CD4-positive, CD25-positive, alpha-beta regulatory T cell (primary cell): ENCODE data around the gene UBA1. TPM values are rescaled to one million over a fixed set of nuclear protein-coding genes. Genes with fewer than 3 reads are reported as not detected.

Source experiments
- ATAC-seq, 2 donors: fragments of 150-1000 bp; cut with Tn5 transposase; one replicate each; pipeline ENCODE4 v1.10.0; 2021; ENCODE audit warnings: low read depth in 2 of 2, moderate number of reproducible peaks in 2 of 2, moderate library complexity in 1 of 2
- DNase-seq, 3 donors: peaks; one replicate each; pipeline versions ENCODE4 v3.0.0 to v3.0.0-alpha.2; 2012 to 2022; ENCODE audit warnings: mixed read lengths in 1 of 3
- H3K27ac ChIP-seq: one replicate; pipeline ENCODE4 v1.7.0; 2013; ENCODE audit warnings: mild to moderate bottlenecking, low read length; ENCODE audit not compliant: insufficient read depth, poor library complexity, severe bottlenecking
- H3K27me3 ChIP-seq: one replicate; pipeline ENCODE4 v1.7.0; 2013; ENCODE audit warnings: low read length; ENCODE audit not compliant: control insufficient read depth, insufficient read depth
- H3K36me3 ChIP-seq: one replicate; pipeline ENCODE4 v1.7.0; 2013; ENCODE audit warnings: mild to moderate bottlenecking, low read length, moderate library complexity; ENCODE audit not compliant: control insufficient read depth, insufficient read depth
- H3K4me1 ChIP-seq: 2 replicates; pipeline ENCODE4 v1.7.0; 2013; ENCODE audit warnings: mild to moderate bottlenecking, low read length; ENCODE audit not compliant: insufficient read depth, control insufficient read depth, poor library complexity, severe bottlenecking
- H3K4me3 ChIP-seq: one replicate; pipeline ENCODE4 v1.7.0; 2013; ENCODE audit warnings: low read depth, mild to moderate bottlenecking, low read length, moderate library complexity
- H3K9me3 ChIP-seq, 2 experiments: 1 replicate in 1 of 2; 2 replicates in 1 of 2; pipeline ENCODE4 v1.7.0; 2013; ENCODE audit warnings: low read length in 2 of 2, mild to moderate bottlenecking in 1 of 2, moderate library complexity in 1 of 2; ENCODE audit not compliant: control insufficient read depth in 2 of 2
- H3K27ac Mint-ChIP-seq, 3 donors: one replicate each; pipeline ENCODE4 v1.8.0; 2020 to 2022; ENCODE audit warnings: mild to moderate bottlenecking in 3 of 3, mixed read lengths in 3 of 3, moderate library complexity in 2 of 3
- H3K27me3 Mint-ChIP-seq: one replicate; pipeline ENCODE4 v1.8.0; 2022; ENCODE audit warnings: mild to moderate bottlenecking, mixed read lengths
- H3K36me3 Mint-ChIP-seq: one replicate; pipeline ENCODE4 v1.8.0; 2020; ENCODE audit warnings: mixed read lengths
- H3K4me1 Mint-ChIP-seq, 4 donors: one replicate each; pipeline ENCODE4 v1.8.0; 2020 to 2022; ENCODE audit warnings: mixed read lengths in 4 of 4, mild to moderate bottlenecking in 1 of 4
- H3K4me3 Mint-ChIP-seq, 4 donors: one replicate each; pipeline ENCODE4 v1.8.0; 2020 to 2022; ENCODE audit warnings: mild to moderate bottlenecking in 4 of 4, mixed read lengths in 4 of 4, moderate library complexity in 3 of 4
- H3K9me3 Mint-ChIP-seq, 7 donors: one replicate each; pipeline ENCODE4 v1.8.0; 2020 to 2022; ENCODE audit warnings: mixed read lengths in 7 of 7, mild to moderate bottlenecking in 3 of 7, moderate library complexity in 2 of 7
- polyA plus RNA-seq, 4 donors: library from polyadenylated mRNA; unstranded; fragments of 300-500 nt; fragmentation: Illumina TruSeq; gene quantifications; one replicate each; pipeline ENCODE4 v1.2.3, GENCODE V29; 2021
- total RNA-seq: library from RNA; stranded (reverse); gene quantifications from one replicate; pipeline ENCODE4 v1.2.3, GENCODE V29; 2022

UBA1 gene
- total and polyA plus RNA-seq, 5 donors from 2014 or later, result 163 to 210 (median 173) TPM

GRCh38 chrX:47230136-47230868 is 36.7 kb downstream of the UBA1 start:
- Histone ChIP-seq H3K4me3 (no peak overlapping the region), H3K27me3 (no peaks in the 10 kb centered on the region), H3K9me3 (no peaks in the 10 kb centered on the region), H3K4me1 (peaks cover 19% of the 10 kb centered on the region), H3K27ac (no peak overlapping the region), H3K36me3 (peaks cover 19% of the 10 kb centered on the region)
- H3K27ac Mint-ChIP-seq, result peak overlapping the region in 2 of 3 donors; percentile 9 to 51
- DNase-seq, result no peak
- H3K9me3 Mint-ChIP-seq, result peaks cover 0 to 1% (median 0%) of the 10 kb centered on the region in 7 donors
- peaks cover 0 to 28% (median 6%) of the 10 kb centered on the region in 4 donors for H3K4me1 Mint-ChIP-seq
- peak overlapping the region in 2 of 4 donors; percentile 29 to 61 for H3K4me3 Mint-ChIP-seq
- no peak for ATAC-seq
- no peaks in the 10 kb centered on the region for H3K27me3 Mint-ChIP-seq
- H3K36me3 Mint-ChIP-seq, result peaks cover 39% of the 10 kb centered on the region

DNA sequence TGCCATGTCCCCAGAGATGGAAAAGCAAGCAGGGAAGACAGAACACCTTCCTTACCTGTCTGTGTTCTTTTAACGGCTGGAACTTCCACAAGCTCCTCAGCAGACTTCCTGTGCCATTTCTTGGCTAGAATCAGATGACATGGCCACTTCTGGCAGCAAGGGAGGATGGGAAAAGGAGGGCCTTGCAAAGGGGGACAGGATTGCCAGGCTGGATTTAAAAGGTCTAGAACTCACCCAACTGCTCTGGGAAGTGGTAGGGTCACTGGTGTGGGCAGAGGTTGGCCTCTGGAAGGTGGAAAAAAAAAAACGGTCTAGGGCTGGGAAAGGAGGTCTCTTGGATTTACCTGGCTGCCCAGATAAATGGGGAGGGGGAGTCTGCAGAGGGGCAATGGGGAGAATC is 37.5 kb downstream of the UBA1 start:
- peak overlapping the region; percentile 64 to 100 (median 99) for H3K27ac Mint-ChIP-seq
- Histone ChIP-seq H3K27me3 (no peaks in the 10 kb centered on the region), H3K4me1 (peaks cover 19% of the 10 kb centered on the region), H3K9me3 (no peaks in the 10 kb centered on the region), H3K4me3 (no peak overlapping the region), H3K36me3 (peaks cover 10% of the 10 kb centered on the region), H3K27ac (no peak overlapping the region)
- no peaks in the 10 kb centered on the region for H3K27me3 Mint-ChIP-seq
- DNase-seq (no peak), ATAC-seq (no peak)
- H3K9me3 Mint-ChIP-seq, result peaks cover 0 to 1% (median 0%) of the 10 kb centered on the region in 7 donors
- peaks cover 33% of the 10 kb centered on the region for H3K36me3 Mint-ChIP-seq
- peak overlapping the region in 3 of 4 donors; percentile 22 to 90 (median 24) for H3K4me3 Mint-ChIP-seq
- H3K4me1 Mint-ChIP-seq, result peaks cover 0 to 37% (median 13%) of the 10 kb centered on the region in 4 donors

- peaks cover 0 to 1% (median 0%) of the 10 kb centered on the region in 7 donors for H3K9me3 Mint-ChIP-seq
- no peak for ATAC-seq
- H3K27ac ChIP-seq, result peak overlapping the region; percentile 98
- no peaks in the 10 kb centered on the region for H3K9me3 ChIP-seq
- peak overlapping the region; percentile 90 to 99 (median 96) for H3K4me3 Mint-ChIP-seq
- DNase-seq, result no peak
- no peaks in the 10 kb centered on the region for H3K27me3 Mint-ChIP-seq
- peaks cover 4% of the 10 kb centered on the region for H3K36me3 ChIP-seq
- peaks cover 19% of the 10 kb centered on the region for H3K4me1 ChIP-seq
- H3K4me3 ChIP-seq, result peak overlapping the region; percentile 52
- H3K27me3 ChIP-seq, result no peaks in the 10 kb centered on the region
- H3K36me3 Mint-ChIP-seq, result peaks cover 25% of the 10 kb centered on the region
- H3K4me1 Mint-ChIP-seq, result peaks cover 0 to 46% (median 18%) of the 10 kb centered on the region in 4 donors
- peak overlapping the region; percentile 99 to 100 (median 100) for H3K27ac Mint-ChIP-seq
Measured at GRCh38 chrX:47232197-47232802, 38.7 kb downstream of the UBA1 start.

GRCh38 chrX:47232803-47233332 is 39.2 kb downstream of the UBA1 start, which contains the start of gene USP11:
USP11 (plus strand) TSS chrX:47233009; CDS start chrX:47233044, 35 bp downstream.
- peak within 1 kb of the TSS; percentile 90 to 99 (median 96) for H3K4me3 Mint-ChIP-seq
- peak; percentile 23 to 29 for ATAC-seq

GRCh38 chrX:47233333-47234113 is 39.9 kb downstream of the UBA1 start:
- peak overlapping the region; percentile 98 for H3K27ac ChIP-seq
- Mint-ChIP-seq H3K27ac (peak overlapping the region; percentile 99 to 100 (median 100)), H3K4me1 (peaks cover 0 to 47% (median 18%) of the 10 kb centered on the region in 4 donors), H3K36me3 (peaks cover 15% of the 10 kb centered on the region), H3K9me3 (peaks cover 0 to 1% (median 0%) of the 10 kb centered on the region in 7 donors), H3K27me3 (no peaks in the 10 kb centered on the region), H3K4me3 (peak overlapping the region; percentile 90 to 99 (median 96))
- H3K4me3 ChIP-seq, result peak overlapping the region; percentile 93
- no peaks in the 10 kb centered on the region for H3K27me3 ChIP-seq
- ATAC-seq, result peak; percentile 89 to 93
- DNase-seq, result peak; percentile 92 to 96 (median 94)
- H3K9me3 ChIP-seq, result no peaks in the 10 kb centered on the region
- peaks cover 4% of the 10 kb centered on the region for H3K36me3 ChIP-seq
- H3K4me1 ChIP-seq, result peaks cover 19% of the 10 kb centered on the region

More at GRCh38 chrX:47232803-47233332, 39.2 kb downstream of the UBA1 start, which contains the start of gene USP11:
- H3K9me3 ChIP-seq, result no peaks in the 10 kb centered on the region
- H3K27ac ChIP-seq, result peak within 1 kb of the TSS; percentile 98
- Mint-ChIP-seq H3K36me3 (peaks cover 22% of the 10 kb centered on the region), H3K27ac (peak within 1 kb of the TSS; percentile 99 to 100 (median 100)), H3K27me3 (no peaks in the 10 kb centered on the region), H3K9me3 (peaks cover 0 to 1% (median 0%) of the 10 kb centered on the region in 7 donors), H3K4me1 (peaks cover 0 to 47% (median 18%) of the 10 kb centered on the region in 4 donors)
- peaks cover 19% of the 10 kb centered on the region for H3K4me1 ChIP-seq
- no peaks in the 10 kb centered on the region for H3K27me3 ChIP-seq
- peaks cover 4% of the 10 kb centered on the region for H3K36me3 ChIP-seq
- peak within 1 kb of the TSS; percentile 93 for H3K4me3 ChIP-seq
- peak; percentile 40 to 66 (median 61) for DNase-seq

- Mint-ChIP-seq H3K36me3 (peaks cover 15% of the 10 kb centered on the region), H3K27me3 (no peaks in the 10 kb centered on the region), H3K4me3 (peak overlapping the region; percentile 61 to 98 (median 68)), H3K4me1 (peaks cover 0 to 47% (median 18%) of the 10 kb centered on the region in 4 donors), H3K9me3 (peaks cover 0 to 1% (median 0%) of the 10 kb centered on the region in 7 donors), H3K27ac (peak overlapping the region in 2 of 3 donors; percentile 76 to 99)
- Histone ChIP-seq H3K4me3 (peak overlapping the region; percentile 93), H3K27ac (peak overlapping the region; percentile 98), H3K36me3 (peaks cover 2% of the 10 kb centered on the region), H3K4me1 (peaks cover 19% of the 10 kb centered on the region), H3K27me3 (no peaks in the 10 kb centered on the region), H3K9me3 (no peaks in the 10 kb centered on the region)
- DNase-seq (no peak), ATAC-seq (no peak)
Measured at GRCh38 chrX:47234583-47234982, 41.0 kb downstream of the UBA1 start.

GRCh38 chrX:47235691-47236103 is 42.1 kb downstream of the UBA1 start:
- ATAC-seq (no peak), DNase-seq (no peak)
- no peaks in the 10 kb centered on the region for H3K27me3 ChIP-seq
- H3K4me3 ChIP-seq, result peak overlapping the region; percentile 93
- H3K9me3 ChIP-seq, result no peaks in the 10 kb centered on the region
- peaks cover 0 to 47% (median 15%) of the 10 kb centered on the region in 4 donors for H3K4me1 Mint-ChIP-seq
- peak overlapping the region; percentile 98 for H3K27ac ChIP-seq
- no peaks in the 10 kb centered on the region for H3K27me3 Mint-ChIP-seq
- peak overlapping the region in 2 of 3 donors; percentile 53 to 90 for H3K27ac Mint-ChIP-seq
- peaks cover 16% of the 10 kb centered on the region for H3K36me3 Mint-ChIP-seq
- H3K36me3 ChIP-seq, result peaks cover 9% of the 10 kb centered on the region
- H3K9me3 Mint-ChIP-seq, result no peaks in the 10 kb centered on the region
- peak overlapping the region; percentile 17 to 86 (median 62) for H3K4me3 Mint-ChIP-seq
- H3K4me1 ChIP-seq, result peaks cover 19% of the 10 kb centered on the region
